ENCODE results near the gene SIGMAR1.

GRCh38 chr9:34654323-34655051 lies 16.9 kb upstream of the SIGMAR1 start:
- TF ChIP-seq, protein P1, sequence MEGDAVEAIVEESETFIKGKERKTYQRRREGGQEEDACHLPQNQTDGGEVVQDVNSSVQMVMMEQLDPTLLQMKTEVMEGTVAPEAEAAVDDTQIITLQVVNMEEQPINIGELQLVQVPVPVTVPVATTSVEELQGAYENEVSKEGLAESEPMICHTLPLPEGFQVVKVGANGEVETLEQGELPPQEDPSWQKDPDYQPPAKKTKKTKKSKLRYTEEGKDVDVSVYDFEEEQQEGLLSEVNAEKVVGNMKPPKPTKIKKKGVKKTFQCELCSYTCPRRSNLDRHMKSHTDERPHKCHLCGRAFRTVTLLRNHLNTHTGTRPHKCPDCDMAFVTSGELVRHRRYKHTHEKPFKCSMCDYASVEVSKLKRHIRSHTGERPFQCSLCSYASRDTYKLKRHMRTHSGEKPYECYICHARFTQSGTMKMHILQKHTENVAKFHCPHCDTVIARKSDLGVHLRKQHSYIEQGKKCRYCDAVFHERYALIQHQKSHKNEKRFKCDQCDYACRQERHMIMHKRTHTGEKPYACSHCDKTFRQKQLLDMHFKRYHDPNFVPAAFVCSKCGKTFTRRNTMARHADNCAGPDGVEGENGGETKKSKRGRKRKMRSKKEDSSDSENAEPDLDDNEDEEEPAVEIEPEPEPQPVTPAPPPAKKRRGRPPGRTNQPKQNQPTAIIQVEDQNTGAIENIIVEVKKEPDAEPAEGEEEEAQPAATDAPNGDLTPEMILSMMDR (IDR thresholded peaks at IDR 0.05; ENCODE audit: low read depth, low read length): no peak
- TF ChIP-seq POLR2A (IDR thresholded peaks at IDR 0.05; ENCODE audit: extremely low read depth, insufficient read length) (no peak), MAX (IDR thresholded peaks at IDR 0.05; ENCODE audit: low read depth, low read length) (no peak)
